Transverse colon (tissue), 3 donors: Measurements from ENCODE around the gene FOXO1.

ENCODE experiments used
- EP300 ChIP-seq: sonication (generic); formaldehyde crosslinking; IDR thresholded peaks from one replicate; pipeline ENCODE4 v1.6.1; 2017; ENCODE audit warnings: antibody characterized with exemption, low read depth
- POLR2A ChIP-seq: fragments of 450-650 bp; IDR thresholded peaks from one replicate; pipeline ENCODE4 v1.6.1; 2016; ENCODE audit warnings: antibody characterized with exemption, mild to moderate bottlenecking, moderate library complexity
- TF ChIP-seq, protein P1 (sequence below), 5 experiments: fragments of 200-600 bp in 3 of 5; fragments of 450-650 bp in 2 of 5; sonication (generic) in 3 of 5; IDR thresholded peaks; 1 replicate in 2 of 5; 2 replicates in 3 of 5; pipeline ENCODE4 v1.5.1; 2016 to 2017; ENCODE audit warnings: antibody characterized with exemption in 5 of 5, inconsistent platforms in 3 of 5, mild to moderate bottlenecking in 2 of 5, moderate library complexity in 1 of 5

DNA sequence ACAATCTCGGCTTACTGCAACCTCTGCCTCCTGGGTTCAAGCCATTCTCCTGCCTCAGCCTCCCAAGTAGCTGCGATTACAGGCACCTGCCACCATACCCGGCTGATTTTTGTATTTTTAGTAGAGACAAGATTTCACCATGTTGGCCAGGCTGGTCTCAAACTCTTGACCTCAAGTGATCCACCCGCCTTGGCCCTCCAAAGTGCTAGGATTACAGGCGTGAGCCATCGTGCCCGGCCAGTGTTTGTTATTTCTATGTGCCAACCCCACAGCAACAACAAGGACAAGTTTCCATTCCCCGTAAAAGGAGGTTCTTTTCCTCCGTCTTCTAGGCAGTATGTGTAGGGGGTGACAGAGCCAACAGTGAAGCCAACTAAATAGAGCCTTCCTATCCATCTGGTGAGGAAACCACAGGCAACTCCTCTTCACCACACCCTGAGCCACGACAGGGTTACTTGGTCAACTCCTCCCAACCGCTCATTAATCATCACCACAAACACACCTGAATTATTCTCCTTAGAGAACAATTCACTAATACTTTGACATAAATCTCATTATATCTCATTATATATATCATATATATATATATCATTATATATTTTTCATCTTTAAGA lies 25.5 kb downstream of the FOXO1 start:
- TF ChIP-seq EP300 (no peak), POLR2A (no peak)
- TF ChIP-seq, protein P1, sequence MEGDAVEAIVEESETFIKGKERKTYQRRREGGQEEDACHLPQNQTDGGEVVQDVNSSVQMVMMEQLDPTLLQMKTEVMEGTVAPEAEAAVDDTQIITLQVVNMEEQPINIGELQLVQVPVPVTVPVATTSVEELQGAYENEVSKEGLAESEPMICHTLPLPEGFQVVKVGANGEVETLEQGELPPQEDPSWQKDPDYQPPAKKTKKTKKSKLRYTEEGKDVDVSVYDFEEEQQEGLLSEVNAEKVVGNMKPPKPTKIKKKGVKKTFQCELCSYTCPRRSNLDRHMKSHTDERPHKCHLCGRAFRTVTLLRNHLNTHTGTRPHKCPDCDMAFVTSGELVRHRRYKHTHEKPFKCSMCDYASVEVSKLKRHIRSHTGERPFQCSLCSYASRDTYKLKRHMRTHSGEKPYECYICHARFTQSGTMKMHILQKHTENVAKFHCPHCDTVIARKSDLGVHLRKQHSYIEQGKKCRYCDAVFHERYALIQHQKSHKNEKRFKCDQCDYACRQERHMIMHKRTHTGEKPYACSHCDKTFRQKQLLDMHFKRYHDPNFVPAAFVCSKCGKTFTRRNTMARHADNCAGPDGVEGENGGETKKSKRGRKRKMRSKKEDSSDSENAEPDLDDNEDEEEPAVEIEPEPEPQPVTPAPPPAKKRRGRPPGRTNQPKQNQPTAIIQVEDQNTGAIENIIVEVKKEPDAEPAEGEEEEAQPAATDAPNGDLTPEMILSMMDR (IDR thresholded peaks at IDR 0.05): no peak
